HUES48 (cell line): ENCODE results near the gene EDDM13.

Experiments used
- H3K27ac ChIP-seq: one replicate; pipeline ENCODE4 v1.7.0; 2013; ENCODE audit warnings: low read depth, low read length, inconsistent platforms
- H3K27me3 ChIP-seq: 2 replicates; pipeline ENCODE4 v1.6.1; 2013; ENCODE audit warnings: mild to moderate bottlenecking, low read length; ENCODE audit not compliant: control insufficient read depth, insufficient read depth
- H3K36me3 ChIP-seq: 2 replicates; pipeline ENCODE4 v1.6.1; 2013; ENCODE audit warnings: low read length; ENCODE audit not compliant: control insufficient read depth, insufficient read depth
- H3K4me1 ChIP-seq: 2 replicates; pipeline ENCODE4 v1.6.1; 2013; ENCODE audit warnings: mild to moderate bottlenecking, low read length; ENCODE audit not compliant: control insufficient read depth, insufficient read depth
- H3K4me3 ChIP-seq: 2 replicates; pipeline ENCODE4 v1.5.1; 2013; ENCODE audit warnings: mild to moderate bottlenecking, low read depth, low read length
- H3K9ac ChIP-seq: 2 replicates; pipeline ENCODE4 v1.6.1; 2013; ENCODE audit warnings: mild to moderate bottlenecking, low read depth, low read length, moderate library complexity
- H3K9me3 ChIP-seq: 2 replicates; pipeline ENCODE4 v1.6.1; 2013; ENCODE audit warnings: low read length; ENCODE audit not compliant: control insufficient read depth, insufficient read depth

The EDDM13 gene

GRCh38 chr19:56350416-56351045 lies 78.0 kb downstream of the EDDM13 start:
- H3K27ac ChIP-seq: no peak overlapping the region
- H3K4me1 ChIP-seq: peaks cover 18% of the 10 kb centered on the region
- H3K27me3 ChIP-seq: no peaks in the 10 kb centered on the region
- no peak overlapping the region for H3K9ac ChIP-seq
- no peaks in the 10 kb centered on the region for H3K9me3 ChIP-seq
- no peak overlapping the region for H3K4me3 ChIP-seq
- no peaks in the 10 kb centered on the region for H3K36me3 ChIP-seq

GRCh38 chr19:56351208-56351607 lies 78.7 kb downstream of the EDDM13 start:
- H3K27me3 ChIP-seq: no peaks in the 10 kb centered on the region
- no peaks in the 10 kb centered on the region for H3K9me3 ChIP-seq
- no peak overlapping the region for H3K9ac ChIP-seq
- H3K27ac ChIP-seq: no peak overlapping the region
- H3K4me1 ChIP-seq: peaks cover 11% of the 10 kb centered on the region
- H3K4me3 ChIP-seq: no peak overlapping the region
- no peaks in the 10 kb centered on the region for H3K36me3 ChIP-seq

GRCh38 chr19:56355517-56355916 lies 83.0 kb downstream of the EDDM13 start:
- Histone ChIP-seq H3K27ac (no peak overlapping the region), H3K4me1 (peaks cover 4% of the 10 kb centered on the region; the same call in 1 of the 2 replicates), H3K4me3 (no peak overlapping the region), H3K9ac (no peak overlapping the region), H3K27me3 (no peaks in the 10 kb centered on the region), H3K36me3 (no peaks in the 10 kb centered on the region), H3K9me3 (peaks cover 3% of the 10 kb centered on the region; the same call in 1 of the 2 replicates)

- Histone ChIP-seq H3K9me3 (peaks cover 6% of the 10 kb centered on the region; the same call in 1 of the 2 replicates), H3K9ac (no peak overlapping the region), H3K36me3 (no peaks in the 10 kb centered on the region), H3K4me3 (no peak overlapping the region), H3K4me1 (no peaks in the 10 kb centered on the region), H3K27ac (no peak overlapping the region), H3K27me3 (no peaks in the 10 kb centered on the region)
Measured at GRCh38 chr19:56356944-56357343, 84.4 kb downstream of the EDDM13 start.
